NCI-H1092 treated with DMSO at 0.1 percent for 48 hours (cell line): ENCODE data around the gene PTDSS2.

ENCODE experiments used
- DNase-seq: peaks from one replicate; lab custom pipeline; 2025; lab: John Stamatoyannopoulos, UW

The PTDSS2 gene

DNA sequence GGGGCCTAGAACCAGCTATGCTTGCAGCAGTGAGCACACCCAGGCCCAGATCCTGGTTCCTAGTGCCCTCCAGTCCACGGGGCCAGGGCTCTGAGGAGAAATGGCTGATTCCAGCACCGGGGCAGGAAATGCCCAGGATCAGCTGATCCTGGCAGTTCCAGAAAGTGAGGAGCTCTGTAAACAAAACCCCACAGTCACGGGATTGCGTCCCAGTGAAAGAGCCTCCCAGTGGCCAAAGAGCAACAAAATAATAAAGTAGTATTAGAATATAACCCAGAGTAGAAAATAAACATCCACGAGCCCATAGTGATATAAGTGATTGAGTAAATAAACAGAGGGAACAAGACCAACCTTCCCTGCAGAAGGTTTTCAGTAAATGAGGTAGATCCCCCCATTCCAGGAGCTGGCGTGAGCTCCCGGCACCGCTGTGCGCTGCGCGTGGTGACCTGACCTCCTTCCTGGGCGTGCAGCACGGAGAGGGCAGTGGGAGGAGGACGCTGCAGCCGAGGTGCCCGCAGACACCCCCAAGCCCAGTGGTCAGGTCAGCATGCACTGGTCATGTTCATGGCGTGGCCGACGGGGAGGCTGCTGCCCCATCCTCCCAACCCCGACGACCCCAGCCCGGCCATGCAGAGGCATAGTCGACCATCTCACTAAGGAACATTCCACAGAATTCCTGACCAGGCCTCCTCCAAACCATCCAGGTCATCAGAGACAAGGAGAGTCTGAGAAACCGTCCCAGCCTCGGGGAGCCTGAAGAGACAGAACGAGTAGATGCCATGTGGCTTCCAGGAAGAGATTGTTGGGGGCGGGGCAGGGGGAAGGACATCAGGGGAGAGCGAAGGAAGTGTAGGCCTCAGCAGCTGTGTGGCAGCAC is 19.8 kb downstream of the PTDSS2 start:
- DNase-seq: no peak

GRCh38 chr11:471468-472145 is 21.5 kb downstream of the PTDSS2 start:
- no peak for DNase-seq

GRCh38 chr11:472272-472671 is 22.2 kb downstream of the PTDSS2 start:
- DNase-seq: no peak

DNA sequence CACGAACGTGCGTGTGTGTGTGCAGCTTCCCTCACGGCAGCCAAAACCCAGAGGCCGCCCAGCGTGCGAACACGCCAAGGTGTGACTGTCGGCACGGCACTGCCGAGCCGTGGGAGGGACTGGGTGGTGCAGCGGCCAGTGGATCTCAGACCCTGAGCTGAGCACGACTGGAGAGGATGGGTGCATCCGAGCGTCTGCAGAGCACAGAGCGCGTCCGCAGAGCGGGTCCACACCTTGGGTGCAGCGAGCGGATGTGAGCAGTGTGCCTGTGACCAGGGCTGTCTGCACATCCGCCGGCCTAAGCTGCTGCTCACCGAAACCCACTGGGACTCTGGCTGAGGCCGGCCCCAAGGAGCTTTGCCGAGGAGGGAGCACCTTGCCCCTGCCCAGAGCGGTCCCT is 22.7 kb downstream of the PTDSS2 start:
- no peak for DNase-seq

DNA sequence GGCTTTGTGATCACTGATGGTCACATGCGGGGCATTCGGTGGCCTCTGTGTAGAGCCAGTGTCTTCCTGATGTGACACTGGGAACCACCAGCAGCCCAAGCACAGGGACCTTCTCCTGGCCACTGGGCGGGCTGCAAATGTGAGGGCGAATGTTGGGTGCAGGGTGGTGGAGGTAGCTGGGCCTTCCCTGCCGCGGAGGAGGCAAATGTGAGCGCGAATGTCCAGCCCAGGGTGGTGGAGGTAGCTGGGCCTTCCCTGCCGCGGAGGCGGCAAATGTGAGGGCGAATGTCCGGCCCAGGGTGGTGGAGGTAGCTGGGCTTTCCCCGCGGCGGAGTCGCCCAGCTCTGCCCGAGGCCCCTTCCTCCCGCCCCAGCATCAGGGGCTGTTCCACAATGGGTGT is 23.3 kb downstream of the PTDSS2 start:
- no peak for DNase-seq

DNA sequence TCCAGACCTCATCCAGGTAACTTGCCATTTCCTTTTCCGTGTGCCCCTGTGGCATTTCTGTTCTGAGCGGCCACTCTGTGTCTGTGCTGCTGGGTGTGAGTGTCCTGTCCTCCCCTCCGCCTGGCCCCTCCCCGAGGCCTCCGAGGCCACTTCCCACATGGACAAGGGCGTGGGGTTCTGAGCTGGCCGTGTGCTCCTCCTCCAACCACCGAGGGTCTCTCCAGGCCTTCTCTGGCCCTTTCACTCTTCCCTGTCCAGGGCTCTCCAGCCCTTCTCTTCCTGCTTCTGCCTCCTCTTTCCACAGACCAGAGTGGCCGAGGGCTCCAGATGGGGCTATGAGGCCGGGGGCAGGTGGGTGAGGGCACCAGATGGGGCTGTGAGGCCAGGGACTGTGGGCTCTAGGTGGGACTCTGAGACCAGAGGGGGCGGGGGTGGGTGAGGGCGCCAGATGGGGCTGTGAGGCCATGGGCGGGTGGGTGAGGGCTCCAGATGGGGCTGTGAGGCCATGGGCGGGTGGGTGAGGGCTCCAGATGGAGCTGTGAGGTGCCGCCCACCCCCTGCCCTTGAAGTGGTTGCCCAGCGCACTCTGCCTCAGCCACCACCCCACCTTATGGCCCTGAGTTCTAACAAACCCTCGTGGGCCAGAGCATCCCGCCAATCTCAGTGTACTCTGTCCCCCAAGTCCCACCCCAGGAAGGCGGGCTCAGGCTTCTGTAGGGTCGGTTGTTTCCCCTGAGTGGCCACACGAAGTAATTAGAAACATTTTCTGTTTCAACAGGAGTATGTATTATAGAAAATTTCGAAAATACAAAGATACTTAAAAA is 24.1 kb downstream of the PTDSS2 start:
- DNase-seq: no peak

DNA sequence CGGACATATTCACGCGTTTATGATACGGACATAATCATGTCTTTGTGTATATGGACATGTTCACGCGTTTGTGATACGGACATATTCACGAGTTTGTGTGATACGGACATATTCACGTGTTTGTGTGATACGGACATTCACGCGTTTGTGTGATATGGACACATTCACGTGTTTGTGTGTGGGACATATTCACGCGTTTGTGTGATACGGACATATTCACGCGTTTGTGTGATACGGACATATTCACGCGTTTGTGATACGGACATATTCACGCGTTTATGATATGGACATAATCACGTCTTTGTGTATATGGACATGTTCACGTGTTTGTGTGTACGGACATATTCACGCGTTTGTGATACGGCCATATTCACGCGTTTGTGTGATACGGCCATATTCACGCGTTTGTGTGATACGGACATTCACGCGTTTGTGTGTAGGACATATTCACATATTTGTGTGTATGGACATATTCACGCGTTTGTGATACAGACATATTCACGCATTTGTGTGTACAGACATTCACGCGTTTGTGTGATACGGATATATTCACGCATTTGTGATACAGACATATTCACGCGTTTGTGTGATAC is 24.9 kb downstream of the PTDSS2 start:
- DNase-seq: no peak

GRCh38 chr11:475941-476340 is 25.9 kb downstream of the PTDSS2 start:
- no peak for DNase-seq

DNA sequence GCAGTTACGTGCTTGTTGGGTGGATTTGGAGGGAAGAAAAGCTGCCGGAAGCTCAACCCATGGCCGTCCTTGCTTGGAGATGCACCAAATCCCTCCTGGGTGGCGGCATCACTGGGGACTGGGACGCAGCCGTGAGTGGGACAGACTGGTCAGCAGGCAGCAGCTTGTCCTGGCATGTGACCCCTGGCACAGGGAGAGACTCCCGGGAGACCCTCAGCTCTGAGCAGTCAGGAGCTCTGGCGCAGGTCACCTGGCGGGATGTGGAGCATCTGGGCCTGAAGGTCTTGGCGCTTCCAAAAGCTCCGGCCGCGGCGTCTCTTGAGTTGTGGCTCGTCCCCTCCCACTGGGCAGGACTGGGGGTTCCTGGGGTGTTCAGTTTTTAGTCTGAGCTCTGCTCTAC is 26.3 kb downstream of the PTDSS2 start:
- DNase-seq: no peak

DNA sequence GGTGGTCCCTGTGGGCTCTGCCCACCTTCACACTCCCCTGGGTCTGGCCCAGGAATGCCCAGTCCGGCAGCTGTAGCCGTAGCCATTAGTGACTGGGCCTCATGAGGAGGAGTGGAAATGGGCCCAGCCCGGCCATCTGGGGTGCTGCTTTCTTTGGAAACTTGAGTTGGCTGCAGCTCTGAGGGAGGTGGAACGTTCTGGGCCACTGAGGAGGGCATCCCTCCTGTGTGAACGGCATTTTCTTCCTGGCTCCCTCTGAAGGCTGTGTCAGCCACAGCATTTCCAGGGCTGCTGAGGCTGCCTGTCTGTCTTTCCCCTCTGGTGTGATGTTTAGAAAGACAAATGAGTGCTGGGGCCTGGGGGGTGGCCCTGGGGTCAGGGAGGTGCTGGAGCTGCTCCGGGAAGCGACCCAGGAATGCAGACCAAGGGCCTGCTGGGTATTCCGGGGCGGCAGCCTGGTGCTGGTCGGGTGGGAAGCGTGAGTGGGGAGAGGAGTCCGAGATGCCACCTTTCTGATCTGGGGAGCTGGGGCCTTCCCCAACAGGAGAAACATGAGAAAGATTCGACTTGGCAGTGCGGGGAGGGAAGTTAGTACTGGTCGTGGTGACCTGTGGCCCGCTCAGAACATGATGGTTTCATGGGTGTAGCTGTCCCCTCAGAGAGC is 27.1 kb downstream of the PTDSS2 start:
- no peak for DNase-seq

GRCh38 chr11:479311-479710 is 29.2 kb downstream of the PTDSS2 start:
- DNase-seq: no peak

GRCh38 chr11:484616-485015 is 34.5 kb downstream of the PTDSS2 start:
- no peak for DNase-seq

- DNase-seq: no peak
These were observed 36.1 kb downstream of the PTDSS2 start for GRCh38 chr11:486189-486588.

- DNase-seq: no peak
These were observed 37.5 kb downstream of the PTDSS2 start for GRCh38 chr11:487571-488021.

GRCh38 chr11:488062-488461 is 38.0 kb downstream of the PTDSS2 start:
- DNase-seq: no peak

- DNase-seq: no peak
These were observed 38.5 kb downstream of the PTDSS2 start for GRCh38 chr11:488579-488978.

DNA sequence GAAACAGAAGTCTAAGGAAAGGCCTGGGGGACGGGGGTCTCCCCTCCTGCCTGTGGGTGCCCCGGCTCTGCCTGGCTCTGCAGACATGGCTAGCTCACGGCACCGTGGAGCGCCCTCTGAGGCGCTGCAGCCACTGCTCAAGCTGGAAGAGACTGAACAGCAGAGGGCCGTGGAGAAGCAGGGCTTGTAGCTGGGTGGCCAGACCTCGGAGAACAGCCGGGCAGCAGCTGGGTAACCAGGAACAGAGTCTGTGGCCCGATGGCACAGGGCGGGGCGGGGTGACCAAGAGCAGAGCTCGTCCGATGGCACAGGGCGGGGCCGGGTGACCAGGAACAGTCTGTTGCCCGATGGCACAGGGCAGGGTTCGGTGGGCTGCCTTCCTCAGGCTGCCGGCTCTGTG is 38.9 kb downstream of the PTDSS2 start:
- no peak for DNase-seq

DNA sequence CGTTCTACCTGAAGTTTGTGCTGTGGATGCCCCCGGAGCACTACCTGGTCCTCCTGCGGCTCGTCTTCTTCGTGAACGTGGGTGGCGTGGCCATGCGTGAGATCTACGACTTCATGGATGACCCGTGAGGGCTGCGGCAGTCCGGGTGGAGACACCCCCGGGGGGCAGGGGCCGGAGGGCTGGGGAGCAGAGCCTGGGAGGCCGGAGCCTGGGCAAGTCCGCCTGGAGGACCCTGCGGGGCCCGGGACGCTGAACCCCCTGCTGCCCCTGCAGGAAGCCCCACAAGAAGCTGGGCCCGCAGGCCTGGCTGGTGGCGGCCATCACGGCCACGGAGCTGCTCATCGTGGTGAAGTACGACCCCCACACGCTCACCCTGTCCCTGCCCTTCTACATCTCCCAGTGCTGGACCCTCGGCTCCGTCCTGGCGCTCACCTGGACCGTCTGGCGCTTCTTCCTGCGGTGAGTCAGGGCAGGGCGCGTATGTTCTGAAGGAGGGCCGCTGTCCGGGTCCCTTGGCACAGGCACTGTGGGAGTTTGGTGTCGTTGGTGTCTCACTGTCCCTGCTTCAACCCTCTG is 39.6 kb downstream of the PTDSS2 start:
- no peak for DNase-seq

GRCh38 chr11:490186-490929 is 40.3 kb downstream of the PTDSS2 start:
- DNase-seq: no peak

DNA sequence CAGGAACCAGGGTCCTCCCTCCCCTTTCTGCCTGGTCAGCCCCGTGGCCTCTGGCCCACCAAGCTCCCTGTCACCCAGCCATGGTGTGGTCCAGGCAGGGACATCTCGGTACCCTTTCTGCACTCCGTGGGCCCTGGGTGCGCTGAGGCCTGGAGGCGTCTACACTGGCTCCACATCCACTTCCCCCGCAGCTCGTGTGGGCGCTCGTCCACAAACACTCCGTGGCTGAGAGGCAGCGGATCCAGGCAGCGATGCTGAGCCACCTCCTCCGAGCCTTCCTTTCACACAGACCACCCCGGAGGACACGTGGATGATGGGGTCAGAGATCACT is 40.8 kb downstream of the PTDSS2 start:
- no peak for DNase-seq

GRCh38 chr11:491358-491757 is 41.3 kb downstream of the PTDSS2 start:
- no peak for DNase-seq
